BLaER1 treated with 17β-estradiol and CSF1 and Interleukin-3, amounts not matched to agents 10 nM and 100 nM (cell line): ENCODE results near the gene CCDC138.

Source experiments
- H3K27ac ChIP-seq, 11 experiments: shearing (Covaris generic); formaldehyde crosslinking; 2 replicates each; pipeline ENCODE4 v1.8.1; 2022
- H3K27me3 ChIP-seq, 11 experiments: shearing (Covaris generic); formaldehyde crosslinking; 2 replicates each; pipeline ENCODE4 v1.8.1; 2022
- H3K36me3 ChIP-seq, 11 experiments: shearing (Covaris generic); formaldehyde crosslinking; 2 replicates each; pipeline ENCODE4 v1.8.1; 2022
- H3K4me1 ChIP-seq, 10 experiments: shearing (Covaris generic); formaldehyde crosslinking; 2 replicates each; pipeline ENCODE4 v1.8.1; 2022
- H3K4me2 ChIP-seq, 11 experiments: shearing (Covaris generic); formaldehyde crosslinking; 2 replicates each; pipeline ENCODE4 v1.8.1; 2022
- H3K4me3 ChIP-seq, 10 experiments: shearing (Covaris generic); formaldehyde crosslinking; 2 replicates each; pipeline ENCODE4 v1.8.1; 2022
- H3K9ac ChIP-seq, 11 experiments: shearing (Covaris generic); formaldehyde crosslinking; 2 replicates each; pipeline ENCODE4 v1.8.1; 2022
- H3K9me3 ChIP-seq, 11 experiments: shearing (Covaris generic); formaldehyde crosslinking; replicated peaks in 1 of 11; 2 replicates each; pipeline ENCODE4 v1.8.1; 2022
- H4K20me1 ChIP-seq, 11 experiments: shearing (Covaris generic); formaldehyde crosslinking; 2 replicates each; pipeline ENCODE4 v1.8.1; 2022
- Cebpa-rat ChIP-seq, 11 experiments: shearing (Covaris generic); IDR thresholded peaks; 2 replicates each; pipeline ENCODE4 v1.8.1; 2022

Gene CCDC138

DNA sequence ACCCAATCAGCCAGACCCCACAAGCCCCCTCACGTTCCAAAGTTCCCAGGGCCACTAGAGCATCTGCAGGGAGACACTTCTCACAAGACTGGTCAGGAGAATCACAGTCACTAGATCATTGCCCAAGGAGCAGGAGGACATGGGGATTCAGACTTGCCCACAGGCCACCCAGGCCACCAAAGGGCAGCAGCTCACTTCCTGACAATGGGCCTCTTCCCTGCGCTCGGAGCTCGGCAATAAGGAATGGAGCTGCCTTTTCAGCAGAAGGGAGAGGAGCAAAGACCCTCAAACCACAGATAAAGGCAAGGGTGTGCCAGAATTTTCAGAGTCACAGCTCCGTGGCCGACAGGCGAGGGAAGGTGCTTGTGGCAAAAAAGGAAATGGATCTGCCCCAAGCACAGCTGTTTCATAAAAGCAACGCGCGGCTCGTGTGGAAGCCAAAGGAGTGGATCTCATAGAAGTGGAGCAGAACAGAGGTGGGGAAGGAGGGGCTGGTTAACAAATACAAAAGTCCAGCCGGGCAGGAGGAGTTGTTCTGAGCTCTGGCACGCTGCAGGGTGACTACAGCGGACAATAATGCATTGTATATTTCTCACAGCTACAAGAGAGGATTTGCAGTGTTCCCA lies 130.3 kb downstream of the CCDC138 start:
- no peaks in the 10 kb centered on the region for H3K9me3 ChIP-seq
- H3K9ac ChIP-seq: peak overlapping the region in 2 of 11 experiments; percentile 4 to 31; a peak in 2 of 22 replicates
- peak overlapping the region in 1 of 10 experiments; percentile 7; a peak in 1 of 20 replicates for H3K4me3 ChIP-seq
- TF ChIP-seq Cebpa-rat (IDR thresholded peaks at IDR 0.05): no peak
- H3K27me3 ChIP-seq: no peaks in the 10 kb centered on the region
- peak overlapping the region in 4 of 11 experiments; percentile 32 to 60 (median 50); a peak in 7 of 22 replicates for H3K27ac ChIP-seq
- no peaks in the 10 kb centered on the region for H3K36me3 ChIP-seq
- peak overlapping the region; percentile 7 to 81 (median 74); a peak in 20 of 22 replicates for H3K4me2 ChIP-seq
- peaks cover 5 to 46% (median 35%) of the 10 kb centered on the region in 10 experiments; a peak in 18 of 20 replicates for H3K4me1 ChIP-seq
- H4K20me1 ChIP-seq: 0 out of 22 replicates have a peak, but pooled peaks cover 0 to 3% (median 0%) of the 10 kb centered on the region in 11 experiments

DNA sequence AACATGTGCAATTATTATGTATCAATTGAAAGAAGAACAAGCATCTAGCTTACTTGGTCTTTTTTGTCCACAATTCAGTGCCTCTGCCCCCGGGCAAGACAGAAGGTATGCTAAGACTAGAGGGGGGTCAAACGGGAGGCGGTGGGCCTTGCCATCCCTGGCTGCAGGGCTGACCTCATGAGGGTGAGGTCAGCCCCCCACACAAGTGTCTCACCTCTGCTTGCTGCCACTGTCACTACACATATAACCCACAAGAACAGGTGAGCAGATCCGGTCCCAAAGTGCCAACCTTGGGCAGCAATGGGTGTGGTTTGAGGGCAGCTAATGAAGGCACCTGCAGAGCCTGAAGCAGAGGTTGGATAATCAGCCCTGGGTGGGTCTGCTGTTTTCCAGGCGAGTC lies 131.0 kb downstream of the CCDC138 start:
- no peaks in the 10 kb centered on the region for H3K27me3 ChIP-seq
- no peaks in the 10 kb centered on the region for H3K9me3 ChIP-seq
- H3K4me1 ChIP-seq: peaks cover 5 to 46% (median 35%) of the 10 kb centered on the region in 10 experiments; a peak in 18 of 20 replicates
- no peak overlapping the region for H3K4me3 ChIP-seq
- no peaks in the 10 kb centered on the region for H3K36me3 ChIP-seq
- TF ChIP-seq Cebpa-rat (IDR thresholded peaks at IDR 0.05): no peak
- H4K20me1 ChIP-seq: 0 out of 22 replicates have a peak, but pooled peaks cover 0 to 3% (median 0%) of the 10 kb centered on the region in 11 experiments
- no peak overlapping the region for H3K9ac ChIP-seq
- peak overlapping the region in 1 of 11 experiments; percentile 49; a peak in 1 of 22 replicates for H3K27ac ChIP-seq
- peak overlapping the region in 7 of 11 experiments; percentile 41 to 81 (median 75); a peak in 12 of 22 replicates for H3K4me2 ChIP-seq

GRCh38 chr2:108918156-108918874 lies 131.7 kb downstream of the CCDC138 start:
- no peak for TF ChIP-seq Cebpa-rat (IDR thresholded peaks at IDR 0.05)
- Histone ChIP-seq H4K20me1 (0 out of 22 replicates have a peak, but pooled peaks cover 0 to 3% (median 0%) of the 10 kb centered on the region in 11 experiments), H3K36me3 (no peaks in the 10 kb centered on the region), H3K4me2 (peak overlapping the region in 6 of 11 experiments; percentile 26 to 75 (median 51); a peak in 9 of 22 replicates), H3K27ac (no peak overlapping the region), H3K9ac (no peak overlapping the region), H3K4me1 (peaks cover 5 to 47% (median 35%) of the 10 kb centered on the region in 10 experiments; a peak in 18 of 20 replicates), H3K4me3 (no peak overlapping the region), H3K9me3 (no peaks in the 10 kb centered on the region), H3K27me3 (no peaks in the 10 kb centered on the region)

- no peaks in the 10 kb centered on the region for H3K36me3 ChIP-seq
- H4K20me1 ChIP-seq: 0 out of 22 replicates have a peak, but pooled peaks cover 0 to 3% (median 0%) of the 10 kb centered on the region in 11 experiments
- H3K27ac ChIP-seq: no peak overlapping the region
- peaks cover 5 to 53% (median 35%) of the 10 kb centered on the region in 10 experiments; a peak in 18 of 20 replicates for H3K4me1 ChIP-seq
- TF ChIP-seq Cebpa-rat (IDR thresholded peaks at IDR 0.05): no peak
- peak overlapping the region in 6 of 11 experiments; percentile 26 to 75 (median 51); a peak in 10 of 22 replicates for H3K4me2 ChIP-seq
- H3K9me3 ChIP-seq: no peaks in the 10 kb centered on the region
- no peak overlapping the region for H3K9ac ChIP-seq
- H3K4me3 ChIP-seq: no peak overlapping the region
- H3K27me3 ChIP-seq: no peaks in the 10 kb centered on the region
These were observed 132.4 kb downstream of the CCDC138 start for GRCh38 chr2:108918941-108919341.

DNA sequence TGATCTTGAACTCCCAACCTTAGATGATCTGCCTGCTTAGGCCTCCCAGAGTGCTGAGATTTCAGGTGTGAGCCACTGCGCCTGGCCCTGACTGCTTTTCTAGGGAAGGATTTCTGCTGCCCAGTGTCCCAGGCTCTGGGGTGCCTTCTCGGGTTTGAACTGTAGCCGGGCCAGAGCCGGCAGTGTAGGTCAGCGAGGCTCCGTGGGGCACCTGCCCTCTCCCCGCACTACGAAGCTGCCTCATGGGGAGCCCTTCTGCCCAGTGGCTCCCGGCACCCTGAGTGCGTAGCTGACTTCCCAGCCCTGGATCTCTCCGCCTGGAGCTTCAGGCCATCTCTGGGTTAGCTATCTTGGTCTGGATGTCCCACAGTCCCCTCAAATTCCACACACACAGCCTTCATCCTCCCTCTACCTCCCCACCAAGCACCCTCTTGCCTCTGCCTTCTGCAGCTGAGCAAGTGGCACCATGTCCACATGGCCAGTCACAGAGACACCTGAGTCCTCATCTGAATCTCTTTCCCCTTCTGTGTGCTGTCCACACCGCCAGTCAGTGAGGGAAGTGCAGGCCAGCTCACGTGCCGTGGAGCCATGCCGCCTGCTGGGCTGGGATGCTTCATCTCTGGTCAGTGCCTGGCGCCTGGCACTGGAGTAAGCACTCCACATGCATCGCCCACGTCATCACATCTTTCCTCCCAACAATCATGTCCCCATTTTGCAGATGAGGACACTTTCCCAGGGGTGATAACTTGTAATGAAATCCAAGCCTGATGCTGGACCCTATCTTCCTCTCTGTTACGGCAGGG lies 133.2 kb downstream of the CCDC138 start:
- Histone ChIP-seq H3K4me2 (no peak overlapping the region), H4K20me1 (0 out of 22 replicates have a peak, but pooled peaks cover 0 to 3% (median 0%) of the 10 kb centered on the region in 11 experiments), H3K4me3 (no peak overlapping the region)

GRCh38 chr2:108920686-108921085 lies 134.1 kb downstream of the CCDC138 start:
- H3K9ac ChIP-seq: no peak overlapping the region
- H4K20me1 ChIP-seq: 0 out of 22 replicates have a peak, but pooled peaks cover 0 to 3% (median 0%) of the 10 kb centered on the region in 11 experiments
- H3K4me2 ChIP-seq: no peak overlapping the region
- TF ChIP-seq Cebpa-rat (IDR thresholded peaks at IDR 0.05): no peak
- no peaks in the 10 kb centered on the region for H3K27me3 ChIP-seq
- H3K4me1 ChIP-seq: peaks cover 5 to 47% (median 30%) of the 10 kb centered on the region in 10 experiments; a peak in 18 of 20 replicates
- H3K9me3 ChIP-seq: no peaks in the 10 kb centered on the region
- H3K27ac ChIP-seq: no peak overlapping the region
- H3K36me3 ChIP-seq: no peaks in the 10 kb centered on the region
- H3K4me3 ChIP-seq: no peak overlapping the region

More for the DNA sequence above, 133.2 kb downstream of the CCDC138 start:
- Histone ChIP-seq H3K4me1 (peaks cover 5 to 54% (median 35%) of the 10 kb centered on the region in 10 experiments; a peak in 18 of 20 replicates), H3K36me3 (no peaks in the 10 kb centered on the region), H3K9me3 (no peaks in the 10 kb centered on the region), H3K27ac (no peak overlapping the region), H3K27me3 (no peaks in the 10 kb centered on the region), H3K9ac (no peak overlapping the region)
- TF ChIP-seq Cebpa-rat (IDR thresholded peaks at IDR 0.05): no peak

GRCh38 chr2:108921096-108922030 lies 134.8 kb downstream of the CCDC138 start:
- H3K36me3 ChIP-seq: no peaks in the 10 kb centered on the region
- H3K4me1 ChIP-seq: peaks cover 5 to 42% (median 23%) of the 10 kb centered on the region in 10 experiments; a peak in 18 of 20 replicates
- H3K27me3 ChIP-seq: no peaks in the 10 kb centered on the region
- no peak overlapping the region for H3K27ac ChIP-seq
- no peak overlapping the region for H3K9ac ChIP-seq
- no peak for TF ChIP-seq Cebpa-rat (IDR thresholded peaks at IDR 0.05)
- H3K4me2 ChIP-seq: no peak overlapping the region
- H3K4me3 ChIP-seq: no peak overlapping the region
- 0 out of 22 replicates have a peak, but pooled peaks cover 0 to 3% (median 0%) of the 10 kb centered on the region in 11 experiments for H4K20me1 ChIP-seq
- no peaks in the 10 kb centered on the region for H3K9me3 ChIP-seq
